Smooth muscle cell (in vitro differentiated cells): ENCODE data around the gene MAPT. TPM values are rescaled to one million over a fixed set of nuclear protein-coding genes. Genes with fewer than 3 reads are reported as not detected.

Experiments
- DNase-seq: peaks from one replicate; lab custom pipeline; 2025; ENCODE audit not compliant: unreplicated experiment; lab: John Stamatoyannopoulos, UW
- H2AFZ ChIP-seq: fragments of 200-600 bp; sonication (generic); 2 replicates; pipeline ENCODE4 v1.6.0; 2016; ENCODE audit warnings: antibody characterized with exemption, low read depth, mild to moderate bottlenecking
- H3F3A ChIP-seq: fragments of 200-600 bp; sonication (generic); 2 replicates; pipeline ENCODE4 v1.6.0; 2017; ENCODE audit warnings: antibody characterized with exemption, low read depth
- H3K27ac ChIP-seq: fragments of 200-600 bp; sonication (generic); 2 replicates; pipeline ENCODE4 v1.5.1; 2016; ENCODE audit warnings: low read depth, mild to moderate bottlenecking
- H3K27me3 ChIP-seq: fragments of 200-600 bp; sonication (generic); 2 replicates; pipeline ENCODE4 v1.6.1; 2016; ENCODE audit warnings: low read depth, mild to moderate bottlenecking
- H3K36me3 ChIP-seq: fragments of 200-600 bp; sonication (generic); 2 replicates; pipeline ENCODE4 v1.5.1; 2016; ENCODE audit warnings: low read depth
- H3K4me1 ChIP-seq: fragments of 200-600 bp; sonication (generic); 2 replicates; pipeline ENCODE4 v1.5.1; 2016; ENCODE audit warnings: low read depth
- H3K4me2 ChIP-seq: fragments of 200-600 bp; sonication (generic); 2 replicates; pipeline ENCODE4 v1.6.0; 2016; ENCODE audit warnings: mild to moderate bottlenecking
- H3K4me3 ChIP-seq: fragments of 200-600 bp; sonication (generic); 2 replicates; pipeline ENCODE4 v1.5.1; 2016; ENCODE audit warnings: mild to moderate bottlenecking
- H3K79me2 ChIP-seq: fragments of 200-600 bp; sonication (generic); 2 replicates; pipeline ENCODE4 v1.6.0; 2016; ENCODE audit warnings: low read depth, mild to moderate bottlenecking
- H3K9ac ChIP-seq: fragments of 200-600 bp; sonication (generic); 2 replicates; pipeline ENCODE4 v1.6.0; 2016; ENCODE audit warnings: low read depth
- H3K9me3 ChIP-seq: fragments of 200-600 bp; sonication (generic); replicated peaks from 2 replicates; pipeline ENCODE4 v1.5.1; 2016; ENCODE audit warnings: low read depth
- H4K20me1 ChIP-seq: fragments of 200-600 bp; sonication (generic); 2 replicates; pipeline ENCODE4 v1.6.0; 2016; ENCODE audit warnings: low read depth
- WGBS: methylation state at CpG from one replicate; pipeline ENCODE4 v1.1.7; 2016; ENCODE audit warnings: low lambda C conversion rate; 5-methylcytosine and 5-hydroxymethylcytosine counted together
- polyA plus RNA-seq: library from polyadenylated mRNA; unstranded; fragments of >200 nt; fragmentation: Nextera tagmentation; extraction: Ambion mirVana; gene quantifications from 2 replicates; pipeline ENCODE4 v1.2.1, GENCODE V29; 2016
- total RNA-seq: library from RNA; depleted of rRNA; stranded (reverse); fragments of >200 nt; gene quantifications from 2 replicates; pipeline ENCODE4 v1.2.3, GENCODE V29; 2014
- TF ChIP-seq, protein P1 (sequence below): fragments of 200-600 bp; sonication (generic); IDR thresholded peaks from 2 replicates; pipeline ENCODE4 v1.5.1; 2017; ENCODE audit warnings: borderline replicate concordance, mild to moderate bottlenecking, antibody characterized with exemption; ENCODE audit not compliant: insufficient read depth, poor library complexity, severe bottlenecking

Gene MAPT
- total and polyA plus RNA-seq, 2 experiments from 2014 or later = 0.49 to 1.7 TPM

DNA sequence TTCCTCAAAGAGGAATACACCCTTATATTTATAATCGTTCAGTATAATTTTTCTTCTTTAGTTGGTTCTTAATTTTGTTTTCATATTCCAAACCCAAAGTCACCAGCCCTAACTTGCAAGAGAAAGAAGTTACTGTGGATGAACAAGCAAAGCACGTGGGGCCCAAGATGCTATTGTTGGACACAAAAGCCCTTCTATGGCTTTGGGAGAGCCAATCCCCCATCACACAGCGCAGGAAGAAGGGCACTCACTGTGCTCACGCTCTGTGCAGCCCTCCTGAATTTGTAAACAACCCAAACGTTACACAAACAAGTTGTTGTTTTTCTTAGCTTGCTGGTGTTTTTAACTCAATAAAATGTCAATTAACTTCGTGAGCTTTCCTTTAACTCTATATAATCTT, 27.2 kb upstream of the MAPT start:
- H3K4me3 ChIP-seq = no peak overlapping the region
- H3K36me3 ChIP-seq = no peaks in the 10 kb centered on the region
- H3K4me2 ChIP-seq = no peak overlapping the region
- no peak overlapping the region for H3K27ac ChIP-seq
- no peaks in the 10 kb centered on the region for H4K20me1 ChIP-seq
- no peaks in the 10 kb centered on the region for H3F3A ChIP-seq
- H3K9ac ChIP-seq = no peak overlapping the region
- DNase-seq = no peak
- no peaks in the 10 kb centered on the region for H3K9me3 ChIP-seq
- H2AFZ ChIP-seq = no peak overlapping the region
- 96% methylated on average over 6 of the region's 6 CpGs for WGBS
- TF ChIP-seq, protein P1, sequence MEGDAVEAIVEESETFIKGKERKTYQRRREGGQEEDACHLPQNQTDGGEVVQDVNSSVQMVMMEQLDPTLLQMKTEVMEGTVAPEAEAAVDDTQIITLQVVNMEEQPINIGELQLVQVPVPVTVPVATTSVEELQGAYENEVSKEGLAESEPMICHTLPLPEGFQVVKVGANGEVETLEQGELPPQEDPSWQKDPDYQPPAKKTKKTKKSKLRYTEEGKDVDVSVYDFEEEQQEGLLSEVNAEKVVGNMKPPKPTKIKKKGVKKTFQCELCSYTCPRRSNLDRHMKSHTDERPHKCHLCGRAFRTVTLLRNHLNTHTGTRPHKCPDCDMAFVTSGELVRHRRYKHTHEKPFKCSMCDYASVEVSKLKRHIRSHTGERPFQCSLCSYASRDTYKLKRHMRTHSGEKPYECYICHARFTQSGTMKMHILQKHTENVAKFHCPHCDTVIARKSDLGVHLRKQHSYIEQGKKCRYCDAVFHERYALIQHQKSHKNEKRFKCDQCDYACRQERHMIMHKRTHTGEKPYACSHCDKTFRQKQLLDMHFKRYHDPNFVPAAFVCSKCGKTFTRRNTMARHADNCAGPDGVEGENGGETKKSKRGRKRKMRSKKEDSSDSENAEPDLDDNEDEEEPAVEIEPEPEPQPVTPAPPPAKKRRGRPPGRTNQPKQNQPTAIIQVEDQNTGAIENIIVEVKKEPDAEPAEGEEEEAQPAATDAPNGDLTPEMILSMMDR = no peak
- H3K79me2 ChIP-seq = no peaks in the 10 kb centered on the region
- peaks cover 3% of the 10 kb centered on the region for H3K27me3 ChIP-seq
- peaks cover 16% of the 10 kb centered on the region for H3K4me1 ChIP-seq

DNA sequence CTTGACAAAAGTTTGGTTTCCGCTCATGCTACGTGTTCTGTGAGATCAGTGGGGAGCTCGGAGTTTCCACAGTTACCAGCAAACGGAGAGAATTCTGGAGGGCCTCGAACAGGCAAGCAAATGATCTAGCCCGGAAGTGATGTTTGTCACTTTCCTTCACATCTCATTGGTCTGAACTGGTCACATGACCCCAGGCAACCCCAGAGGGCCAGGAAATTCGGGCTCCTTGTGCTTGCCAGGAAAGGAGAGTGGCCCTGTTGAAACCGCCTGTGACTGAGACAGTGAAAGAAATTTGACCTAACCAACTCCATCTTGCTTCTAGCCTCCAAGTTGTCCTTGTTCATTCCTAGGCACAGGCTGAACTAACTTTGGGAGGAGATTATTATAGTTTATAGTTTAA, 26.7 kb upstream of the MAPT start:
- Histone ChIP-seq H3K27ac (no peak overlapping the region), H3K36me3 (no peaks in the 10 kb centered on the region), H3K9ac (no peak overlapping the region), H3K9me3 (no peaks in the 10 kb centered on the region), H3K4me2 (no peak overlapping the region), H3K4me1 (peaks cover 16% of the 10 kb centered on the region), H3K79me2 (no peaks in the 10 kb centered on the region), H3K27me3 (peaks cover 3% of the 10 kb centered on the region), H4K20me1 (no peaks in the 10 kb centered on the region), H3F3A (no peaks in the 10 kb centered on the region), H3K4me3 (no peak overlapping the region), H2AFZ (no peak overlapping the region)
- 85% methylated on average over 8 of the region's 8 CpGs for WGBS
- TF ChIP-seq, protein P1 = no peak
- DNase-seq = no peak

DNA sequence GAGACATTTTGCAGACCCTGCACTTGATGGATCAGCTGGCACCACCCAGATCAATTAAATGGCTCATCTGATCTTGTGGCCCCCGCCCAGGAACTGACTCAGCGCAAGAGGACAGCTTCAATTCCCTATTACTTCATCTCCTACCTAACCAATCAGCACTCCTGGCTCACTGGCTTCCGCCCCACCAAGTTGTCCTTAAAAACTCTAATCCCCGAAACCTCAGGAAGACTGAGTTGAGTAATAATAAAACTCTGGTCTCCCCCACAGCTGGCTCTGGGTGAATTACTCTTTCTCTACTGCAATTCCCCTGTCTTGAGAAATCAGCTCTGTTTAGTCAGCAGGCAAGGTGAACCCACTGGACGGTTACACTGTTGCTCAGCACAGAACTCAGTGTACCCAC, 26.1 kb upstream of the MAPT start:
- Histone ChIP-seq H3K27me3 (peaks cover 3% of the 10 kb centered on the region), H3K9ac (no peak overlapping the region), H4K20me1 (no peaks in the 10 kb centered on the region), H3K4me1 (peaks cover 18% of the 10 kb centered on the region), H3K79me2 (no peaks in the 10 kb centered on the region), H3K36me3 (no peaks in the 10 kb centered on the region), H3K27ac (peak overlapping the region; percentile 28), H2AFZ (no peak overlapping the region), H3K9me3 (no peaks in the 10 kb centered on the region), H3K4me3 (no peak overlapping the region), H3F3A (peaks cover under 1% of the 10 kb centered on the region), H3K4me2 (no peak overlapping the region)
- TF ChIP-seq, protein P1 = no peak
- WGBS = 30% methylated on average over 5 of the region's 5 CpGs
- no peak for DNase-seq

DNA sequence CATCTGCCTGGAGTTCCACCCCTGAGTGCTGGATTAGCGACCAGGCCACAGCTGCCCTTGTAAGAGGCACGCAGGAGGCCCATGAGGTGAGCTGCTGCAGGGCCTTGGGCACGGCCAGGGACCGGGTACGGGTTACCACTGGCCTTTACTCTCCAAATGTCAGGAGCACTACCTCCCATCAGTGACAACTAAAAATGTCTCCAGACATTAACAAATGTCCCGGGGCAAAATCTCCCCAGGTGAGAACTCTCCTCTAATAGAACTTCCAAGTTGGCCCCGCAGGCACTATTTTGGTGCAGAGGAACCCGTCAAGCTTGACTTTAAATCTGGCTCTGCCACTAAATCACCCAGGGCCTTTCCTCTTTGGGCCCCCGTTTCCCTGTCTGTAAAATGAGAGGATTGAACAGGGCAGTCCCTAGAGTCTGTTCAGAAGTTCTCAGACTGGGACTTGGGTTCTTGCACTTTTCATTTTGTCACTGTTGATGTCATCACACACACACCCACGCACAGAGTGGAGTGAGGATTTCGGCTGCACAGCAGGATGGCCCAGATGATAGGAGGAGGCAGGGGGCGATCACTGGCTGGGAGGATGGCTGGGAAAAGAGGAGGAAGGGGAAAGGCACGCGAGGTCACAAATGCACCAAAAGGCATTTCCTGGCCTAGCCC, 24.5 kb upstream of the MAPT start:
- H3K36me3 ChIP-seq = no peaks in the 10 kb centered on the region
- WGBS = 40% methylated on average over 14 of the region's 14 CpGs
- H3K9me3 ChIP-seq = no peaks in the 10 kb centered on the region
- H3K27me3 ChIP-seq = peaks cover under 1% of the 10 kb centered on the region
- H3K4me2 ChIP-seq = peak overlapping the region; percentile 44
- DNase-seq = no peak
- H3K27ac ChIP-seq = peak overlapping the region; percentile 43
- no peaks in the 10 kb centered on the region for H3K79me2 ChIP-seq
- H3K4me3 ChIP-seq = no peak overlapping the region
- no peak overlapping the region for H3K9ac ChIP-seq
- peaks cover 8% of the 10 kb centered on the region for H3F3A ChIP-seq
- peaks cover 27% of the 10 kb centered on the region for H3K4me1 ChIP-seq
- H2AFZ ChIP-seq = no peak overlapping the region
- TF ChIP-seq, protein P1 = no peak
- H4K20me1 ChIP-seq = no peaks in the 10 kb centered on the region
